Uterus (tissue), 4 donors: ENCODE measurements around the gene RPL41. TPM values are rescaled to one million over a fixed set of nuclear protein-coding genes. Genes with fewer than 3 reads are reported as not detected.
"Not testable (repeated sequence)": the region's sequence is repeated elsewhere in the genome, so short reads cannot be mapped to it uniquely, and the experiment has no call there.

Experiments used
- DNase-seq, 2 donors: peaks; one replicate each; pipeline ENCODE4 v3.0.0-alpha.2; 2019 to 2020
- H3K27ac ChIP-seq, 2 donors: fragments of 200-600 bp; sonication (generic); 1 replicate in 1 of 2; 2 replicates in 1 of 2; pipeline ENCODE4 v1.5.1; 2016 to 2018
- H3K27me3 ChIP-seq, 2 donors: fragments of 200-600 bp; sonication (generic); one replicate each; pipeline ENCODE4 v1.5.1; 2018 to 2019; ENCODE audit warnings: control low read depth in 1 of 2
- H3K36me3 ChIP-seq, 2 donors: fragments of 200-600 bp; sonication (generic); one replicate each; pipeline ENCODE4 v1.5.1; 2019; ENCODE audit warnings: control low read depth in 1 of 2
- H3K4me1 ChIP-seq, 2 donors: fragments of 200-600 bp; sonication (generic); one replicate each; pipeline ENCODE4 v1.5.1; 2018 to 2019; ENCODE audit warnings: control low read depth in 1 of 2
- H3K4me3 ChIP-seq, 2 donors: fragments of 200-600 bp; sonication (generic); 1 replicate in 1 of 2; 2 replicates in 1 of 2; pipeline ENCODE4 v1.5.1; 2018 to 2019; ENCODE audit warnings: mild to moderate bottlenecking in 1 of 2
- H3K9me3 ChIP-seq, 2 donors: fragments of 200-600 bp; sonication (generic); one replicate each; pipeline ENCODE4 v1.5.1; 2019; ENCODE audit warnings: control low read depth in 1 of 2
- CTCF ChIP-seq, 4 experiments: fragments of 200-600 bp in 2 of 4; fragments of 450-650 bp in 2 of 4; sonication (generic) in 2 of 4; IDR thresholded peaks; one replicate each; pipeline ENCODE4 v1.5.1; 2016 to 2019; ENCODE audit warnings: antibody characterized with exemption in 4 of 4, mild to moderate bottlenecking in 2 of 4, moderate library complexity in 1 of 4
- POLR2A ChIP-seq, 2 donors: fragments of 450-650 bp; IDR thresholded peaks; one replicate each; pipeline ENCODE4 v1.6.1; 2016; ENCODE audit warnings: antibody characterized with exemption in 2 of 2, mild to moderate bottlenecking in 1 of 2, moderate library complexity in 1 of 2
- intact Hi-C: fragments of 100-400 bp; cut with DNase I; formaldehyde crosslinking; loops from one replicate; pipeline ENCODE4 v1.15.1; 2023; ENCODE audit warnings: low total_unique reads
- total RNA-seq, 4 donors: library from RNA; depleted of rRNA in 3 of 4; stranded (reverse); fragments of >200 nt in 3 of 4; gene quantifications; one replicate each; pipeline versions ENCODE4 v1.1.0 to v1.2.4, GENCODE V29; 2014 to 2023
- donor health status: DM: yes; HTN: yes; CAD: no.

Gene RPL41
- total RNA-seq, 4 donors from 2014 or later, result 1,022 to 4,789 (median 2,600) TPM

GRCh38 chr12:56115329-56115728 lies 1.1 kb upstream of the RPL41 start:
- intact Hi-C loops, result loop anchor here (5.0 kb wide), 1 partner anchor 107 kb away; the partner anchor contains the start of genes NABP2 and RNF41

GRCh38 chr12:56117082-56117706 lies 761 bp downstream of the RPL41 start:
- intact Hi-C loops, result loop anchor here (5.0 kb wide), 1 partner anchor 105 kb away; the partner anchor contains the start of genes NABP2 and RNF41
- H3K36me3 ChIP-seq, DNase-seq, H3K9me3 ChIP-seq, H3K27me3 ChIP-seq: not testable (repeated sequence)
- H3K4me1 ChIP-seq, result peaks cover 5 to 14% of the 10 kb centered on the region in 2 donors
- H3K4me3 ChIP-seq, result peak overlapping the region; percentile 61 to 77
- peak overlapping the region; percentile 98 for H3K27ac ChIP-seq

More at GRCh38 chr12:56115329-56115728, 1.1 kb upstream of the RPL41 start:
- H3K9me3 ChIP-seq, result no peaks in the 10 kb centered on the region
- peak overlapping the region; percentile 61 to 77 for H3K4me3 ChIP-seq
- H3K27ac ChIP-seq, result peak overlapping the region; percentile 98
- TF ChIP-seq CTCF (IDR thresholded peaks at IDR 0.05) (no peak), POLR2A (IDR thresholded peaks at IDR 0.05) (no peak)
- no peaks in the 10 kb centered on the region for H3K36me3 ChIP-seq
- DNase-seq, result no peak
- no peaks in the 10 kb centered on the region for H3K27me3 ChIP-seq
- peaks cover 5 to 12% of the 10 kb centered on the region in 2 donors for H3K4me1 ChIP-seq

GRCh38 chr12:56117778-56118687 lies 1.6 kb downstream of the RPL41 start, which contains the start of gene ZC3H10:
Gene ZC3H10 (plus strand): TSS chr12:56118266. CDS start chr12:56120563, 2,297 bp downstream.
- DNase-seq, result peak; percentile 97 to 99
- no peaks in the 10 kb centered on the region for H3K27me3 ChIP-seq

GRCh38 chr12:56118688-56119357 lies 2.4 kb downstream of the RPL41 start:
- DNase-seq, result no peak
- TF ChIP-seq POLR2A (IDR thresholded peaks at IDR 0.05) (no peak), CTCF (IDR thresholded peaks at IDR 0.05) (no peak)
- Histone ChIP-seq H3K4me1 (peaks cover 5 to 14% of the 10 kb centered on the region in 2 donors), H3K27me3 (no peaks in the 10 kb centered on the region), H3K9me3 (no peaks in the 10 kb centered on the region), H3K36me3 (no peaks in the 10 kb centered on the region), H3K27ac (peak overlapping the region; percentile 98), H3K4me3 (peak overlapping the region; percentile 89 to 91)
- intact Hi-C loops, result loop anchor here (5.0 kb wide), 1 partner anchor 103 kb away; the partner anchor contains the start of genes NABP2 and RNF41

More at GRCh38 chr12:56117778-56118687, 1.6 kb downstream of the RPL41 start, which contains the start of gene ZC3H10:
- TF ChIP-seq CTCF (IDR thresholded peaks at IDR 0.05) (peak; percentile 48 to 77 (median 64)), POLR2A (IDR thresholded peaks at IDR 0.05) (peak; percentile 95)
- peak within 1 kb of the TSS; percentile 98 for H3K27ac ChIP-seq
- no peaks in the 10 kb centered on the region for H3K9me3 ChIP-seq
- intact Hi-C loops, result loop anchor here (5.0 kb wide), 1 partner anchor 104 kb away; the partner anchor contains the start of genes NABP2 and RNF41
- H3K4me1 ChIP-seq, result peaks cover 5 to 14% of the 10 kb centered on the region in 2 donors
- no peaks in the 10 kb centered on the region for H3K36me3 ChIP-seq
- peak within 1 kb of the TSS; percentile 89 to 91 for H3K4me3 ChIP-seq

GRCh38 chr12:56119361-56119796 lies 2.9 kb downstream of the RPL41 start:
- DNase-seq, result peak; percentile 79 to 85
- H3K27ac ChIP-seq, result peak overlapping the region; percentile 98
- peaks cover 5 to 14% of the 10 kb centered on the region in 2 donors for H3K4me1 ChIP-seq
- peak overlapping the region in 1 of 2 donors; percentile 91 for H3K4me3 ChIP-seq
- no peaks in the 10 kb centered on the region for H3K9me3 ChIP-seq
- no peaks in the 10 kb centered on the region for H3K36me3 ChIP-seq
- no peaks in the 10 kb centered on the region for H3K27me3 ChIP-seq
- TF ChIP-seq CTCF (IDR thresholded peaks at IDR 0.05) (peak; percentile 72 to 94 (median 88)), POLR2A (IDR thresholded peaks at IDR 0.05) (no peak)
- intact Hi-C loops, result loop anchor here (5.0 kb wide), 1 partner anchor 103 kb away; the partner anchor contains the start of genes NABP2 and RNF41
